ENCODE results near the gene LRRN3. TPM values are rescaled to one million over a fixed set of nuclear protein-coding genes. Genes with fewer than 3 reads are reported as not detected.

LRRN3 gene
- total and polyA plus RNA-seq, 2 of the 8 experiments (the other 6 are each of a cell fraction or from before 2014, with no cell fraction given), result 0.20 to 0.32 TPM

DNA sequence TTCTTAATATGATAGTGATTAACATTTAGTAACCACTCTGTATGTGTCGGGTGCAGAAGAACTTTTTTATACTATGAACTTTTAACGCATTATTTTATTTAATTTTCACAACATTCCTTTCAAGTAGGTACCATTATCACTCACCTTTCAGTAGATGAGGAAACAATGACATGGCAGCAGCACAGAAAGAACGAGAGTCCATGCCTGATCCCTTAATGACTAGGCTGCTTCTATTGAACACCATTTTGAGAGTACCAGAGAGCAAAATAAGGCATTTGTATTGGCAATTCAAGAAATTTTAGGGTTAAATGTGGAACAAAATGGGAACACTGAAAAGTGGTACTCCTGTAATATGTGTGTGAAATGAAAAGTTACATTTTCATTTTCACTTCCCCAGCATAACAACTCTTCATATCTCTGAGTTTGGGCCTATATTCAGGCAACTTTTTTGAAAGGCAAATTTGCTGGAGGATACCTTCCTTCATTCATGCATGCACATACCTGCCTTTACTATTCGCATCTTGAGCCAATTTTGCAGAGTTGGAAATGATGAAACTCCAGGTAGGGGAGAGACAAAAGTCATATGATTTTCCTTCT is 12.8 kb downstream of the LRRN3 start:
- H2BK20ac ChIP-seq (ENCODE audit: low read length), result no peak overlapping the region
- H4K5ac ChIP-seq (ENCODE audit: insufficient read length, low read depth, low read length), result peak overlapping the region; percentile 77
- H4K20me1 ChIP-seq (replicated peaks in 1 of 2; ENCODE audit: control insufficient read depth in 1 of 2, insufficient read depth in 2 of 2, low read length in 2 of 2), result no peaks in the 10 kb centered on the region
- H3K4me1 ChIP-seq (replicated peaks in 1 of 4; ENCODE audit: control insufficient read depth in 3 of 4, insufficient read depth in 4 of 4, low read length in 3 of 4), result peaks cover 0 to 8% (median 0%) of the 10 kb centered on the region in 4 experiments; a peak in 3 of 7 replicates
- H2BK12ac ChIP-seq (ENCODE audit: low read depth, low read length), result no peak overlapping the region
- ChIA-PET POLR2A (ENCODE audit: partially characterized antibody) (no interaction called here), CTCF (ENCODE audit: partially characterized antibody) (no interaction called here)
- H3K4me3 ChIP-seq (ENCODE audit: extremely low read depth in 1 of 4, insufficient read depth in 2 of 4, low read depth in 3 of 4, low read length in 4 of 4), result no peak overlapping the region
- H2AFZ ChIP-seq (ENCODE audit: low read length), result no peak overlapping the region
- no peak overlapping the region for H2BK120ac ChIP-seq (replicated peaks; ENCODE audit: low read depth, low read length)
- no peaks in the 10 kb centered on the region for H3K9me3 ChIP-seq (ENCODE audit: insufficient read depth in 2 of 2, low read depth in 1 of 2, low read length in 1 of 2)
- H2AK5ac ChIP-seq (ENCODE audit: low read depth, low read length), result no peak overlapping the region
- no peak overlapping the region for H4K8ac ChIP-seq (ENCODE audit: extremely low read depth, insufficient read depth, low read length)
- H3K18ac ChIP-seq (ENCODE audit: extremely low read depth, low read length), result no peak overlapping the region
- no peak overlapping the region for H3K23ac ChIP-seq (ENCODE audit: insufficient read length)
- H3K4ac ChIP-seq (replicated peaks; ENCODE audit: insufficient read length, low read depth, low read length), result no peak overlapping the region
- no peak overlapping the region for H3K14ac ChIP-seq (ENCODE audit: insufficient read length)
- no peaks in the 10 kb centered on the region for H3K23me2 ChIP-seq (ENCODE audit: low read depth, low read length)
- no peak overlapping the region for H3K9ac ChIP-seq (replicated peaks in 1 of 4; ENCODE audit: extremely low read depth in 1 of 4, low read depth in 3 of 4, low read length in 3 of 4)
- no peak overlapping the region for H2BK5ac ChIP-seq (ENCODE audit: low read depth, low read length)
- H2BK15ac ChIP-seq (ENCODE audit: low read length), result no peak overlapping the region
- 85% methylated on average over 4 of the region's 4 CpGs; no CpG with 5 or more reads in 1 of the 2 experiments for WGBS, 2 experiments (ENCODE audit: extremely low coverage in 1 of 2, insufficient coverage in 1 of 2, insufficient read length in 1 of 2, insufficient replicate concordance in 2 of 2, low coverage in 1 of 2, low lambda C conversion rate in 2 of 2, missing lambda C conversion rate in 1 of 2)
- H3K56ac ChIP-seq (replicated peaks; ENCODE audit: insufficient read length, low read depth, low read length), result no peak overlapping the region
- H3K4me2 ChIP-seq (ENCODE audit: insufficient read depth in 1 of 2, low read depth in 2 of 2, low read length in 2 of 2), result no peak overlapping the region
- no peaks in the 10 kb centered on the region for H3K79me2 ChIP-seq (ENCODE audit: control insufficient read depth in 1 of 2, insufficient read depth in 2 of 2, low read length in 2 of 2)
- no peaks in the 10 kb centered on the region for H3K27me3 ChIP-seq (replicated peaks in 1 of 4; ENCODE audit: control insufficient read depth in 3 of 4, extremely low read depth in 1 of 4, insufficient read depth in 3 of 4, low read length in 3 of 4)
- FAIRE-seq (no peak), DNase-seq (ENCODE audit: low read depth in 1 of 2, low spot score in 2 of 2) (no peak)
- no peak overlapping the region for H3K27ac ChIP-seq (ENCODE audit: low read depth, low read length)
- no peaks in the 10 kb centered on the region for H3K79me1 ChIP-seq (ENCODE audit: low read depth, low read length)
- no peaks in the 10 kb centered on the region for H3K36me3 ChIP-seq (ENCODE audit: control insufficient read depth in 2 of 4, insufficient read depth in 4 of 4, low read length in 3 of 4)
- H4K91ac ChIP-seq (replicated peaks; ENCODE audit: insufficient read length, low read length), result no peak overlapping the region
- TF ChIP-seq TCF12 (IDR thresholded peaks at IDR 0.05; ENCODE audit: low read depth, low read length) (no peak), KDM5A (IDR thresholded peaks at IDR 0.05; ENCODE audit: low read length) (no peak), HDAC2 (IDR thresholded peaks at IDR 0.05; ENCODE audit: borderline replicate concordance in 1 of 2, low read depth in 2 of 2, low read length in 2 of 2) (no peak), TAF1 (IDR thresholded peaks at IDR 0.05; ENCODE audit: low read depth, low read length) (no peak), RNF2 (IDR thresholded peaks at IDR 0.05; ENCODE audit: borderline replicate concordance, low read depth, low read length, missing control alignments, poor library complexity, severe bottlenecking) (no peak), KDM1A (IDR thresholded peaks at IDR 0.05; ENCODE audit: borderline replicate concordance, low read length) (no peak), TAF7 (optimal IDR thresholded peaks at IDR 0.05; ENCODE audit: borderline replicate concordance, low read depth, low read length) (no peak), HDAC6 (IDR thresholded peaks at IDR 0.05; ENCODE audit: low read depth, low read length) (no peak), SRF (IDR thresholded peaks at IDR 0.05; ENCODE audit: low read depth, low read length) (no peak), SIRT6 (IDR thresholded peaks at IDR 0.05; ENCODE audit: low read length) (no peak), JUN (IDR thresholded peaks at IDR 0.05; ENCODE audit: low read depth, low read length) (no peak), FOSL1 (IDR thresholded peaks at IDR 0.05; ENCODE audit: insufficient read depth, low read depth, low read length) (no peak), GTF2F1 (IDR thresholded peaks at IDR 0.05; ENCODE audit: borderline replicate concordance, low read depth, low read length) (no peak)
- TF ChIP-seq, protein P1, sequence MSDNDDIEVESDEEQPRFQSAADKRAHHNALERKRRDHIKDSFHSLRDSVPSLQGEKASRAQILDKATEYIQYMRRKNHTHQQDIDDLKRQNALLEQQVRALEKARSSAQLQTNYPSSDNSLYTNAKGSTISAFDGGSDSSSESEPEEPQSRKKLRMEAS (IDR thresholded peaks at IDR 0.05), result no peak

All from H1 (cell line).